ENCODE measurements around the gene QPCT. TPM values are rescaled to one million over a fixed set of nuclear protein-coding genes. Genes with fewer than 3 reads are reported as not detected.

The QPCT gene
- polyA plus RNA-seq, 1 of the 3 experiments (the other 2 are of a cell fraction) = 0.12 TPM

- Histone ChIP-seq H3K9ac (no peak overlapping the region), H2AFZ (ENCODE audit: low read depth) (no peak overlapping the region), H3K4me3 (ENCODE audit: low read depth in 2 of 2, low read length in 1 of 2) (no peak overlapping the region), H3K4me1 (ENCODE audit: control insufficient read depth in 1 of 2, insufficient read depth in 2 of 2, low read depth in 1 of 2, low read length in 1 of 2) (peaks cover 0 to 12% of the 10 kb centered on the region in 2 experiments; a peak in 2 of 4 replicates), H3K27me3 (ENCODE audit: insufficient read depth) (no peaks in the 10 kb centered on the region), H3K36me3 (replicated peaks in 1 of 2; ENCODE audit: control insufficient read depth in 1 of 2, insufficient read depth in 2 of 2, low read length in 1 of 2) (no peaks in the 10 kb centered on the region), H3K9me2 (no peaks in the 10 kb centered on the region), H3K79me2 (ENCODE audit: insufficient read depth) (no peaks in the 10 kb centered on the region), H3K4me2 (no peak overlapping the region), H3F3A (replicated peaks; ENCODE audit: insufficient read depth) (no peaks in the 10 kb centered on the region), H3K27ac (ENCODE audit: low read depth in 2 of 2, low read length in 1 of 2) (no peak overlapping the region), H4K20me1 (ENCODE audit: insufficient read depth) (no peaks in the 10 kb centered on the region), H3K9me3 (no peaks in the 10 kb centered on the region)
- no peak for DNase-seq
- ChIA-PET POLR2A (no interaction called here), CTCF (interaction anchor here (1.1 to 1.4 kb wide), 4 partner anchors 8 to 41 kb away, joined by 3 to 6 read pairs (median 4); no protein-coding TSS in a partner anchor)
- WGBS (ENCODE audit: low lambda C conversion rate) = 76% methylated on average over 4 of the region's 4 CpGs
- TF ChIP-seq POLR2AphosphoS5 (IDR thresholded peaks at IDR 0.05; ENCODE audit: low read depth, low read length) = no peak
- TF ChIP-seq FOSL2 (IDR thresholded peaks at IDR 0.05; ENCODE audit: borderline replicate concordance, low read depth) = no peak
- TF ChIP-seq, protein P1, sequence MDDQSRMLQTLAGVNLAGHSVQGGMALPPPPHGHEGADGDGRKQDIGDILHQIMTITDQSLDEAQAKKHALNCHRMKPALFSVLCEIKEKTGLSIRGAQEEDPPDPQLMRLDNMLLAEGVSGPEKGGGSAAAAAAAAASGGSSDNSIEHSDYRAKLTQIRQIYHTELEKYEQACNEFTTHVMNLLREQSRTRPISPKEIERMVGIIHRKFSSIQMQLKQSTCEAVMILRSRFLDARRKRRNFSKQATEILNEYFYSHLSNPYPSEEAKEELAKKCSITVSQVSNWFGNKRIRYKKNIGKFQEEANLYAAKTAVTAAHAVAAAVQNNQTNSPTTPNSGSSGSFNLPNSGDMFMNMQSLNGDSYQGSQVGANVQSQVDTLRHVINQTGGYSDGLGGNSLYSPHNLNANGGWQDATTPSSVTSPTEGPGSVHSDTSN (IDR thresholded peaks at IDR 0.05) = no peak
- TF ChIP-seq, protein P2, sequence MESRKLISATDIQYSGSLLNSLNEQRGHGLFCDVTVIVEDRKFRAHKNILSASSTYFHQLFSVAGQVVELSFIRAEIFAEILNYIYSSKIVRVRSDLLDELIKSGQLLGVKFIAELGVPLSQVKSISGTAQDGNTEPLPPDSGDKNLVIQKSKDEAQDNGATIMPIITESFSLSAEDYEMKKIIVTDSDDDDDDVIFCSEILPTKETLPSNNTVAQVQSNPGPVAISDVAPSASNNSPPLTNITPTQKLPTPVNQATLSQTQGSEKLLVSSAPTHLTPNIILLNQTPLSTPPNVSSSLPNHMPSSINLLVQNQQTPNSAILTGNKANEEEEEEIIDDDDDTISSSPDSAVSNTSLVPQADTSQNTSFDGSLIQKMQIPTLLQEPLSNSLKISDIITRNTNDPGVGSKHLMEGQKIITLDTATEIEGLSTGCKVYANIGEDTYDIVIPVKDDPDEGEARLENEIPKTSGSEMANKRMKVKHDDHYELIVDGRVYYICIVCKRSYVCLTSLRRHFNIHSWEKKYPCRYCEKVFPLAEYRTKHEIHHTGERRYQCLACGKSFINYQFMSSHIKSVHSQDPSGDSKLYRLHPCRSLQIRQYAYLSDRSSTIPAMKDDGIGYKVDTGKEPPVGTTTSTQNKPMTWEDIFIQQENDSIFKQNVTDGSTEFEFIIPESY (IDR thresholded peaks at IDR 0.05; ENCODE audit: borderline replicate concordance, low read depth) = no peak
- no peak for TF ChIP-seq RXRA (IDR thresholded peaks at IDR 0.05; ENCODE audit: borderline replicate concordance, low read depth)
- TF ChIP-seq CHD2 (IDR thresholded peaks at IDR 0.05; ENCODE audit: low read length, partially characterized antibody) = no peak
- no peak for TF ChIP-seq TAF1 (IDR thresholded peaks at IDR 0.05; ENCODE audit: borderline replicate concordance, low read depth, low read length)
These were observed 22.3 kb downstream of the QPCT start for GRCh38 chr2:37366773-37367172.

- DNase-seq = no peak
- TF ChIP-seq, protein P1 (IDR thresholded peaks at IDR 0.05) = no peak
- TF ChIP-seq FOXJ3 (CRISPR knock-in tag; IDR thresholded peaks at IDR 0.05) = no peak
- TF ChIP-seq, protein P3, sequence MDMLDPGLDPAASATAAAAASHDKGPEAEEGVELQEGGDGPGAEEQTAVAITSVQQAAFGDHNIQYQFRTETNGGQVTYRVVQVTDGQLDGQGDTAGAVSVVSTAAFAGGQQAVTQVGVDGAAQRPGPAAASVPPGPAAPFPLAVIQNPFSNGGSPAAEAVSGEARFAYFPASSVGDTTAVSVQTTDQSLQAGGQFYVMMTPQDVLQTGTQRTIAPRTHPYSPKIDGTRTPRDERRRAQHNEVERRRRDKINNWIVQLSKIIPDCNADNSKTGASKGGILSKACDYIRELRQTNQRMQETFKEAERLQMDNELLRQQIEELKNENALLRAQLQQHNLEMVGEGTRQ (IDR thresholded peaks at IDR 0.05; ENCODE audit: borderline replicate concordance, low read depth, low read length) = no peak
- TF ChIP-seq FOSL2 (IDR thresholded peaks at IDR 0.05; ENCODE audit: borderline replicate concordance, low read depth) = no peak
- TF ChIP-seq MXI1 (IDR thresholded peaks at IDR 0.05; ENCODE audit: low read depth, low read length) = no peak
- no peak for TF ChIP-seq GATA2 (CRISPR knock-in tag; IDR thresholded peaks at IDR 0.05)
- TF ChIP-seq EZH2phosphoT487 (IDR thresholded peaks at IDR 0.05; ENCODE audit: borderline replicate concordance, low read depth) = no peak
- no peak for TF ChIP-seq NRF1 (IDR thresholded peaks at IDR 0.05; ENCODE audit: low read depth, low read length)
- no peak for TF ChIP-seq MEF2A (IDR thresholded peaks at IDR 0.05; ENCODE audit: borderline replicate concordance, low read depth)
- TF ChIP-seq, protein P4, sequence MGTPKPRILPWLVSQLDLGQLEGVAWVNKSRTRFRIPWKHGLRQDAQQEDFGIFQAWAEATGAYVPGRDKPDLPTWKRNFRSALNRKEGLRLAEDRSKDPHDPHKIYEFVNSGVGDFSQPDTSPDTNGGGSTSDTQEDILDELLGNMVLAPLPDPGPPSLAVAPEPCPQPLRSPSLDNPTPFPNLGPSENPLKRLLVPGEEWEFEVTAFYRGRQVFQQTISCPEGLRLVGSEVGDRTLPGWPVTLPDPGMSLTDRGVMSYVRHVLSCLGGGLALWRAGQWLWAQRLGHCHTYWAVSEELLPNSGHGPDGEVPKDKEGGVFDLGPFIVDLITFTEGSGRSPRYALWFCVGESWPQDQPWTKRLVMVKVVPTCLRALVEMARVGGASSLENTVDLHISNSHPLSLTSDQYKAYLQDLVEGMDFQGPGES (IDR thresholded peaks at IDR 0.05; ENCODE audit: low read depth, low read length) = no peak
- no peak for TF ChIP-seq RAD21 (IDR thresholded peaks at IDR 0.05; ENCODE audit: low read length)
- no peak for TF ChIP-seq NFIC (IDR thresholded peaks at IDR 0.05; ENCODE audit: borderline replicate concordance)
- no peak for TF ChIP-seq SIN3A (IDR thresholded peaks at IDR 0.05; ENCODE audit: borderline replicate concordance, low read depth, low read length)
- TF ChIP-seq JUND (IDR thresholded peaks at IDR 0.05) = no peak
- no peak for TF ChIP-seq USF1 (IDR thresholded peaks at IDR 0.05; ENCODE audit: borderline replicate concordance, low read depth)
- no peak overlapping the region for H3K4me3 ChIP-seq (ENCODE audit: low read depth in 2 of 2, low read length in 1 of 2)
These were observed 22.9 kb downstream of the QPCT start for GRCh38 chr2:37367310-37367709.

More at GRCh38 chr2:37367310-37367709, 22.9 kb downstream of the QPCT start:
- H2AFZ ChIP-seq (ENCODE audit: low read depth) = no peak overlapping the region
- H3K9me3 ChIP-seq = no peaks in the 10 kb centered on the region
- H3K9me2 ChIP-seq = no peaks in the 10 kb centered on the region
- no peak overlapping the region for H3K9ac ChIP-seq
- no peaks in the 10 kb centered on the region for H3K36me3 ChIP-seq (replicated peaks in 1 of 2; ENCODE audit: control insufficient read depth in 1 of 2, insufficient read depth in 2 of 2, low read length in 1 of 2)
- H3K4me2 ChIP-seq = no peak overlapping the region
- WGBS (ENCODE audit: low lambda C conversion rate) = 82% methylated on average over 7 of the region's 7 CpGs
- no peaks in the 10 kb centered on the region for H3K27me3 ChIP-seq (ENCODE audit: insufficient read depth)
- H3F3A ChIP-seq (replicated peaks; ENCODE audit: insufficient read depth) = no peaks in the 10 kb centered on the region
- peaks cover 0 to 7% of the 10 kb centered on the region in 2 experiments; a peak in 2 of 4 replicates for H3K4me1 ChIP-seq (ENCODE audit: control insufficient read depth in 1 of 2, insufficient read depth in 2 of 2, low read depth in 1 of 2, low read length in 1 of 2)
- no peak overlapping the region for H3K27ac ChIP-seq (ENCODE audit: low read depth in 2 of 2, low read length in 1 of 2)
- POLR2A ChIA-PET = no interaction called here
- CTCF ChIA-PET = interaction anchor here (0.7 to 1.4 kb wide), 3 partner anchors 9 to 42 kb away, joined by 3 to 5 read pairs (median 4); no protein-coding TSS in a partner anchor
- H4K20me1 ChIP-seq (ENCODE audit: insufficient read depth) = no peaks in the 10 kb centered on the region
- no peaks in the 10 kb centered on the region for H3K79me2 ChIP-seq (ENCODE audit: insufficient read depth)

All from SK-N-SH (cell line).